B cell (primary cell): Measurements from ENCODE around the gene RAI14. TPM values are rescaled to one million over a fixed set of nuclear protein-coding genes. Genes with fewer than 3 reads are reported as not detected.

ENCODE experiments used
- ATAC-seq: fragments of 200-7000 bp; cut with Tn5 transposase; one replicate; pipeline ENCODE4 v1.10.0; 2021; ENCODE audit warnings: low read depth, mild to moderate bottlenecking, moderate number of reproducible peaks, moderate library complexity
- CTCF ChIA-PET: fragments of 350-600 bp; sonication (Branson Sonifier 250); formaldehyde crosslinking; loops from one replicate; lab custom pipeline; 2021; ENCODE audit warnings: antibody characterized with exemption, inconsistent platforms; lab: Charles Lee
- POLR2A ChIA-PET: fragments of 350-600 bp; sonication (Branson Sonifier 250); formaldehyde crosslinking; loops from one replicate; lab custom pipeline; 2021; ENCODE audit warnings: antibody characterized with exemption; lab: Charles Lee
- DNase-seq: peaks from one replicate; pipeline ENCODE4 v3.0.0; 2013
- H2AFZ ChIP-seq: 2 replicates; pipeline ENCODE4 v1.6.1; 2012; ENCODE audit warnings: mild to moderate bottlenecking, low read depth, low read length; ENCODE audit not compliant: insufficient read depth, poor library complexity, severe bottlenecking
- H3K27ac ChIP-seq, 2 donors: 1 replicate in 1 of 2; 2 replicates in 1 of 2; pipeline ENCODE4 v1.5.1; 2012 to 2013; ENCODE audit warnings: low read length in 2 of 2, mild to moderate bottlenecking in 2 of 2, moderate library complexity in 1 of 2
- H3K27me3 ChIP-seq, 4 experiments: fragments of 200-600 bp in 1 of 4; sonication (generic) in 1 of 4; replicated peaks in 1 of 4; 1 replicate in 2 of 4; 2 replicates in 2 of 4; pipeline versions ENCODE4 v1.6.1 to v1.7.0; 2013 to 2016; ENCODE audit warnings: low read length in 3 of 4, mild to moderate bottlenecking in 2 of 4, mixed read lengths in 1 of 4, moderate library complexity in 1 of 4; ENCODE audit not compliant: insufficient read depth in 4 of 4, control insufficient read depth in 3 of 4; ENCODE audit errors: control extremely low read depth in 1 of 4
- H3K36me3 ChIP-seq, 2 experiments: replicated peaks in 1 of 2; 1 replicate in 1 of 2; 2 replicates in 1 of 2; pipeline versions ENCODE4 v1.6.1 to v1.7.1; 2013; ENCODE audit warnings: low read length in 1 of 2; ENCODE audit not compliant: insufficient read depth in 2 of 2, control insufficient read depth in 1 of 2; ENCODE audit errors: control extremely low read depth in 1 of 2, extremely low read depth in 1 of 2
- H3K4me1 ChIP-seq, 2 donors: fragments of 200-600 bp in 1 of 2; sonication (generic) in 1 of 2; 1 replicate in 1 of 2; 2 replicates in 1 of 2; pipeline versions ENCODE4 v1.5.1 to v1.6.1; 2013 to 2017; ENCODE audit warnings: low read length in 2 of 2; ENCODE audit not compliant: control insufficient read depth in 2 of 2, insufficient read depth in 2 of 2
- H3K4me2 ChIP-seq: replicated peaks from 2 replicates; pipeline ENCODE3; 2012; ENCODE audit warnings: mild to moderate bottlenecking, low read depth, low read length; ENCODE audit not compliant: poor library complexity, severe bottlenecking
- H3K4me3 ChIP-seq, 5 experiments: fragments of 200-600 bp in 1 of 5; sonication (generic) in 1 of 5; 1 replicate in 3 of 5; 2 replicates in 2 of 5; pipeline versions ENCODE4 v1.5.1 to v1.7.0; 2011 to 2016; ENCODE audit warnings: low read length in 4 of 5, mild to moderate bottlenecking in 4 of 5, low read depth in 2 of 5, control low read depth in 1 of 5, moderate library complexity in 1 of 5; ENCODE audit not compliant: insufficient read depth in 1 of 5; ENCODE audit errors: control extremely low read depth in 1 of 5, extremely low read depth in 1 of 5
- H3K79me2 ChIP-seq: fragments of 200-600 bp; sonication (generic); one replicate; pipeline ENCODE4 v1.6.0; 2016; ENCODE audit warnings: low read length; ENCODE audit not compliant: control insufficient read depth, insufficient read depth
- H3K9ac ChIP-seq: fragments of 200-600 bp; sonication (generic); 2 replicates; pipeline ENCODE4 v1.6.1; 2017; ENCODE audit warnings: mild to moderate bottlenecking, low read length, moderate library complexity
- H3K9me3 ChIP-seq, 3 donors: one replicate each; pipeline versions ENCODE4 v1.6.1 to v1.7.1; 2013; ENCODE audit warnings: low read length in 2 of 3; ENCODE audit not compliant: control insufficient read depth in 2 of 3, insufficient read depth in 1 of 3; ENCODE audit errors: control extremely low read depth in 1 of 3
- H4K20me1 ChIP-seq: 2 replicates; pipeline ENCODE4 v1.6.0; 2012; ENCODE audit warnings: mild to moderate bottlenecking, low read length; ENCODE audit not compliant: insufficient read depth, control insufficient read depth, poor library complexity, severe bottlenecking
- H3K27ac Mint-ChIP-seq: one replicate; pipeline ENCODE4 v1.8.0; 2021; ENCODE audit warnings: mixed read lengths
- H3K27me3 Mint-ChIP-seq: one replicate; pipeline ENCODE4 v1.8.0; 2021; ENCODE audit warnings: mixed read lengths
- H3K4me1 Mint-ChIP-seq: one replicate; pipeline ENCODE4 v1.8.0; 2021; ENCODE audit warnings: mixed read lengths
- H3K4me3 Mint-ChIP-seq: one replicate; pipeline ENCODE4 v1.8.0; 2021; ENCODE audit warnings: mixed read lengths
- H3K9me3 Mint-ChIP-seq: one replicate; pipeline ENCODE4 v1.8.0; 2022; ENCODE audit warnings: mixed read lengths; ENCODE audit not compliant: insufficient read depth
- CTCF ChIP-seq: fragments of 200-600 bp; IDR thresholded peaks from one replicate; pipeline ENCODE4 v1.8.0; 2022; ENCODE audit warnings: antibody characterized with exemption, mild to moderate bottlenecking
- EZH2 ChIP-seq: IDR thresholded peaks from 2 replicates; pipeline ENCODE4 v1.6.1; 2012; ENCODE audit warnings: borderline replicate concordance, low read depth, mild to moderate bottlenecking, moderate library complexity, low read length; ENCODE audit not compliant: insufficient read depth, poor library complexity, severe bottlenecking
- WGBS: methylation state at CpG from one replicate; pipeline ENCODE4 v1.1.5; 2013; ENCODE audit warnings: missing lambda C conversion rate; ENCODE audit not compliant: insufficient coverage; 5-methylcytosine and 5-hydroxymethylcytosine counted together
- intact Hi-C: fragments of 100-400 bp; cut with micrococcal nuclease; formaldehyde crosslinking; loops from one replicate; pipeline ENCODE4 v1.10.0; 2022
- polyA plus RNA-seq: library from polyadenylated mRNA; depleted of rRNA; stranded (reverse); fragments of >200 nt; gene quantifications from 2 replicates; pipeline ENCODE4 v1.2.3, GENCODE V29; 2012
- total RNA-seq, 2 donors: library from RNA; stranded (reverse); fragments of 120-200 nt in 1 of 2; gene quantifications; 1 replicate in 1 of 2; 2 replicates in 1 of 2; pipeline versions ENCODE4 v1.2.3 to v1.2.4, GENCODE V29; 2013 to 2022

RAI14 gene
- total and polyA plus RNA-seq, 2 donors (not counting 1 experiment from before 2014, with no cell fraction given) = 0.55 to 1.9 TPM

GRCh38 chr5:34703767-34704713 lies 47.9 kb downstream of the RAI14 start:
- TF ChIP-seq CTCF (no peak), EZH2 (no peak)
- Histone ChIP-seq H3K27ac (no peak overlapping the region), H3K9me3 (no peaks in the 10 kb centered on the region), H2AFZ (no peak overlapping the region), H3K36me3 (no peaks in the 10 kb centered on the region), H3K79me2 (no peaks in the 10 kb centered on the region), H3K27me3 (no peaks in the 10 kb centered on the region), H4K20me1 (no peaks in the 10 kb centered on the region), H3K4me1 (no peaks in the 10 kb centered on the region), H3K9ac (no peak overlapping the region), H3K4me2 (no peak overlapping the region), H3K4me3 (no peak overlapping the region)
- CTCF ChIA-PET = no interaction called here
- Mint-ChIP-seq H3K4me3 (no peak overlapping the region), H3K27ac (no peak overlapping the region), H3K4me1 (peaks cover 5% of the 10 kb centered on the region), H3K27me3 (no peaks in the 10 kb centered on the region), H3K9me3 (no peaks in the 10 kb centered on the region)
- ATAC-seq (no peak), DNase-seq (no peak)
- POLR2A ChIA-PET = no interaction called here
- intact Hi-C loops = no loop called here
- WGBS = no CpG with 5 or more reads among the region's 10 CpGs

GRCh38 chr5:34706084-34706483 lies 50.0 kb downstream of the RAI14 start:
- DNase-seq = no peak
- H3K27me3 ChIP-seq = no peaks in the 10 kb centered on the region
- H3K79me2 ChIP-seq = no peaks in the 10 kb centered on the region
- H3K27ac ChIP-seq = no peak overlapping the region
- no peak for ATAC-seq
- H3K4me3 Mint-ChIP-seq = no peak overlapping the region
- H3K27ac Mint-ChIP-seq = no peak overlapping the region
- no peaks in the 10 kb centered on the region for H3K4me1 Mint-ChIP-seq
- no peak overlapping the region for H3K4me3 ChIP-seq
- CTCF ChIA-PET = no interaction called here
- H2AFZ ChIP-seq = no peak overlapping the region
- H3K4me2 ChIP-seq = no peak overlapping the region
- POLR2A ChIA-PET = no interaction called here
- H3K4me1 ChIP-seq = no peaks in the 10 kb centered on the region
- H3K27me3 Mint-ChIP-seq = no peaks in the 10 kb centered on the region
- H3K36me3 ChIP-seq = no peaks in the 10 kb centered on the region
- WGBS = no CpG with 5 or more reads among the region's 1 CpG
- H4K20me1 ChIP-seq = no peaks in the 10 kb centered on the region
- intact Hi-C loops = no loop called here
- H3K9ac ChIP-seq = no peak overlapping the region
- H3K9me3 ChIP-seq = no peaks in the 10 kb centered on the region
- H3K9me3 Mint-ChIP-seq = no peaks in the 10 kb centered on the region
- no peak for TF ChIP-seq EZH2
- TF ChIP-seq CTCF = no peak
